ENCODE data around the gene MED13L. TPM values are rescaled to one million over a fixed set of nuclear protein-coding genes. Genes with fewer than 3 reads are reported as not detected.
A peak's percentile ranks its signal among the peaks of the same experiment; 100 is the strongest.

Gene MED13L
- polyA plus RNA-seq, 1 of the 3 experiments (the other 2 are of a cell fraction) = 17.1 TPM

GRCh38 chr12:115916910-115917668 is 360.4 kb downstream of the MED13L start:
- Histone ChIP-seq H3K27ac (ENCODE audit: low read depth in 2 of 2, low read length in 1 of 2) (no peak overlapping the region), H3K9me2 (no peaks in the 10 kb centered on the region), H3K4me1 (ENCODE audit: control insufficient read depth in 1 of 2, insufficient read depth in 2 of 2, low read depth in 1 of 2, low read length in 1 of 2) (peaks cover 0 to 3% of the 10 kb centered on the region in 2 experiments; a peak in 1 of 4 replicates), H2AFZ (ENCODE audit: low read depth) (no peak overlapping the region), H3F3A (replicated peaks; ENCODE audit: insufficient read depth) (no peaks in the 10 kb centered on the region), H3K9me3 (no peaks in the 10 kb centered on the region), H3K9ac (no peak overlapping the region), H3K36me3 (replicated peaks in 1 of 2; ENCODE audit: control insufficient read depth in 1 of 2, insufficient read depth in 2 of 2, low read length in 1 of 2) (no peaks in the 10 kb centered on the region), H3K4me3 (ENCODE audit: low read depth in 2 of 2, low read length in 1 of 2) (peak overlapping the region; percentile 20 to 31; a peak in 2 of 4 replicates), H3K27me3 (ENCODE audit: insufficient read depth) (no peaks in the 10 kb centered on the region; the same call in 1 of the 2 replicates), H3K4me2 (peak overlapping the region; percentile 59; the same call in 1 of the 2 replicates), H4K20me1 (ENCODE audit: insufficient read depth) (no peaks in the 10 kb centered on the region), H3K79me2 (ENCODE audit: insufficient read depth) (no peaks in the 10 kb centered on the region)
- DNase-seq = peak; percentile 86
- ChIA-PET POLR2A (no interaction called here), CTCF (interaction anchor here (0.6 to 4.1 kb wide), 67 partner anchors 8 to 1937 kb away, joined by 3 to 56 read pairs (median 4); no protein-coding TSS in a partner anchor)
- 24% methylated on average over 18 of the region's 57 CpGs for WGBS (ENCODE audit: low lambda C conversion rate)
- TF ChIP-seq SMC3 (IDR thresholded peaks at IDR 0.05; ENCODE audit: low read depth, low read length) (peak; percentile 91), TEAD4 (IDR thresholded peaks at IDR 0.05; ENCODE audit: borderline replicate concordance, insufficient read depth) (no peak), RAD21 (IDR thresholded peaks at IDR 0.05; ENCODE audit: low read length) (peak; percentile 87), CTCF (IDR thresholded peaks at IDR 0.05) (peak; percentile 84)

- Histone ChIP-seq H3K79me2 (ENCODE audit: insufficient read depth) (no peaks in the 10 kb centered on the region), H3K4me2 (no peak overlapping the region), H3K9me2 (no peaks in the 10 kb centered on the region), H3K36me3 (replicated peaks in 1 of 2; ENCODE audit: control insufficient read depth in 1 of 2, insufficient read depth in 2 of 2, low read length in 1 of 2) (no peaks in the 10 kb centered on the region), H4K20me1 (ENCODE audit: insufficient read depth) (no peaks in the 10 kb centered on the region), H3K9me3 (no peaks in the 10 kb centered on the region), H3K27me3 (ENCODE audit: insufficient read depth) (no peaks in the 10 kb centered on the region; the same call in 1 of the 2 replicates), H3K27ac (ENCODE audit: low read depth in 2 of 2, low read length in 1 of 2) (no peak overlapping the region), H3K4me3 (ENCODE audit: low read depth in 2 of 2, low read length in 1 of 2) (no peak overlapping the region), H2AFZ (ENCODE audit: low read depth) (no peak overlapping the region), H3F3A (replicated peaks; ENCODE audit: insufficient read depth) (no peaks in the 10 kb centered on the region), H3K4me1 (ENCODE audit: control insufficient read depth in 1 of 2, insufficient read depth in 2 of 2, low read depth in 1 of 2, low read length in 1 of 2) (peaks cover 0 to 3% of the 10 kb centered on the region in 2 experiments; a peak in 1 of 4 replicates), H3K9ac (no peak overlapping the region)
- no peak for DNase-seq
- WGBS (ENCODE audit: low lambda C conversion rate) = 53% methylated on average over 5 of the region's 5 CpGs
- POLR2A ChIA-PET = no interaction called here
- TF ChIP-seq CHD2 (IDR thresholded peaks at IDR 0.05; ENCODE audit: low read length, partially characterized antibody) = no peak
- TF ChIP-seq ZBTB33 (IDR thresholded peaks at IDR 0.05; ENCODE audit: borderline replicate concordance, low read depth) = no peak
- no peak for TF ChIP-seq NRF1 (IDR thresholded peaks at IDR 0.05; ENCODE audit: low read depth, low read length)
- no peak for TF ChIP-seq EZH2phosphoT487 (IDR thresholded peaks at IDR 0.05; ENCODE audit: borderline replicate concordance, low read depth)
- TF ChIP-seq GATA2 (CRISPR knock-in tag; IDR thresholded peaks at IDR 0.05) = no peak
- TF ChIP-seq FOXM1 (IDR thresholded peaks at IDR 0.05; ENCODE audit: low read depth) = no peak
- TF ChIP-seq NFIC (IDR thresholded peaks at IDR 0.05; ENCODE audit: borderline replicate concordance) = no peak
- no peak for TF ChIP-seq RFX5 (IDR thresholded peaks at IDR 0.05; ENCODE audit: low read length)
- no peak for TF ChIP-seq POLR2AphosphoS5 (IDR thresholded peaks at IDR 0.05; ENCODE audit: low read depth, low read length)
- TF ChIP-seq FOXJ3 (CRISPR knock-in tag; IDR thresholded peaks at IDR 0.05) = no peak
- no peak for TF ChIP-seq MEF2A (IDR thresholded peaks at IDR 0.05; ENCODE audit: borderline replicate concordance, low read depth)
- no peak for TF ChIP-seq IRF3 (IDR thresholded peaks at IDR 0.05; ENCODE audit: low read depth, low read length)
- CTCF ChIA-PET = interaction anchor here (0.9 to 1.8 kb wide), 3 partner anchors 23 to 1291 kb away, joined by 3 to 4 read pairs (median 3); no protein-coding TSS in a partner anchor
Observed at GRCh38 chr12:115914122-115914521, 363.4 kb downstream of the MED13L start.

All from SK-N-SH (cell line).